ENCODE measurements around the gene DYRK4. TPM values are rescaled to one million over a fixed set of nuclear protein-coding genes. Genes with fewer than 3 reads are reported as not detected.

The DYRK4 gene
- total RNA-seq, 4 donors from 2014 or later: 20.1 to 28.9 (median 21.1) TPM

- peaks cover 11 to 16% of the 10 kb centered on the region in 2 donors for H3K4me1 ChIP-seq
- ATAC-seq (no peak), DNase-seq (no peak)
- H3K27me3 ChIP-seq: no peaks in the 10 kb centered on the region
- no peaks in the 10 kb centered on the region for H3K9me3 ChIP-seq
- no peaks in the 10 kb centered on the region for H3K36me3 ChIP-seq
- intact Hi-C loops (cut with DNase I; ENCODE audit: low total_unique reads) (loop anchor here (5.0 to 10.0 kb wide), 2 partner anchors 320 to 352 kb away; partner anchors contain the start of gene TIGAR), in situ Hi-C loops (cut with MboI; ENCODE audit: low sequenced_read_pairs in 4 of 4) (no loop called here)
- H3K4me3 ChIP-seq: no peak overlapping the region
- TF ChIP-seq CTCF (IDR thresholded peaks at IDR 0.05 in 4 of 5, conservative IDR thresholded peaks at IDR 0.05 in 1 of 5) (no peak), POLR2A (IDR thresholded peaks at IDR 0.05) (no peak)
- H3K27ac ChIP-seq: no peak overlapping the region
These were observed 83.0 kb downstream of the DYRK4 start for GRCh38 chr12:4645023-4645422.

DNA sequence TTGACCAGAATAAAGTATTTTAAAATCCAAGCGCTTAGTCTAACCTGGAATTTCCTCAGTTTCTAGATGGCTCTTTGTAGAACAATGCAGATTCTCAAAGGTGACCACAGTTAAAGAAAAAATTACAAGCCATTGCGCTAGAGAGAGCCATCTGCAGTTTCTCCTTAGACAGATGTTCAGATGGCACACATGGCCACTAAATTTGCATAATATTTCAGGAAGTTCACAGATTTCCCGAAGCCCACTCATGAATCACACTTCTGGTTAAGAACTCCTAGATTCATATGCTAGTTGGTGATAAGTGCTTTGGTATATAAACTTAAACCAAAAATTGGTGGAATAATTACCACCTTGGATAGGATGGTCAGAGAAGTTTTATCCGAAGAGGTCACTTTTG lies 86.1 kb downstream of the DYRK4 start:
- Histone ChIP-seq H3K27me3 (no peaks in the 10 kb centered on the region), H3K36me3 (no peaks in the 10 kb centered on the region), H3K9me3 (no peaks in the 10 kb centered on the region), H3K4me3 (peak overlapping the region; percentile 72 to 90 (median 80)), H3K4me1 (peaks cover 39 to 41% of the 10 kb centered on the region in 2 donors), H3K27ac (peak overlapping the region; percentile 79 to 92 (median 89))
- in situ Hi-C loops (cut with MboI; ENCODE audit: low sequenced_read_pairs in 4 of 4) (no loop called here), intact Hi-C loops (cut with DNase I; ENCODE audit: low total_unique reads) (loop anchor here (2.0 to 10.0 kb wide), 3 partner anchors 43 to 349 kb away; partner anchors contain the start of gene TIGAR)
- DNase-seq (no peak), ATAC-seq (peak in 1 of 2 donors; percentile 11)
- TF ChIP-seq CTCF (IDR thresholded peaks at IDR 0.05 in 4 of 5, conservative IDR thresholded peaks at IDR 0.05 in 1 of 5) (no peak), POLR2A (IDR thresholded peaks at IDR 0.05) (no peak)

DNA sequence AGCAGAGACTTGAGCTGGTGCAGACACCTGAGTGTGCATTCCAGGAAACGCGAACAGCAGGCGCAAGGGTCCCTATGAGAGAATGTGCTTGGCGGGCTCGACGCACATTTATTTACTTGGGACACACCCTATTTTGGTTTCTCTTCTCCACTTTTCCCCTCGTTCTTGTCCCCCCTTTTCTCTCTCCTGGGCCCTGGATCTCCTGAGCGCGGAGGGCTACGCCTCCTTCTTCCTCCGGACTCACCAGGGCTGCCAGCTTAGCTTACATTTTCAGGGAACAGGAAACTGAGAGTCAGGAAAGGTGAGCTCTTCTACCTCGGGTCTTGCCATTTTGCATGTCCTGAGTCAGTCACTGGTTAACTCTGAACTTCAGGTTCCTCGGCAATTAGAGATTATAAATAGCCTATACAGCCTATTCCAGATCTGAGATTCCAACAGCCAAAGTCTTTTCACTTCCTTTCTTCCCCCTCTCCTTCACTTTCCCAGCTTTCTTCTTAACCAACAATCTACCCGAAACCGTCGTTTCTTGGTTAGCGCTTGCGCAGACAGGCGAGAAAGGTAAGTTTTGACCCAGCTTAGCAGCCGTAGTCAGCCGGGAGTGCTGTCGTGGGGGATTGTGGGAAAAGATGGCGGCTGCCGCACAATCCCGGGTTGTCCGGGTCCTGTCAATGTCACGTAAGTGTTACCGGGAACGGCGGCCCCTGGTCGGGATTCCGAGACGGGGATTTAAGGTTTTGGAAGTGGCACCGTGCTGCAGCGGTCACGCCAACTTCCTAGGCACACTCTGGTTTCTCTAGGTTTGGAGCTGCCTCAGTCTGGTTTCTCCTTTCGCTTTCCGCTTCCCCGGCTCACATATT lies 86.7 kb downstream of the DYRK4 start, which contains the start of the genes AKAP3 and NDUFA9:
Gene AKAP3 (minus strand): TSS at position 551 of the 857 bp plus-strand sequence. CDS start 10,855 bp downstream, outside the sequence.
Gene NDUFA9 (plus strand): TSS at position 614 of the 857 bp plus-strand sequence. CDS start 13 bp downstream, at position 627.
- in situ Hi-C loops (cut with MboI; ENCODE audit: low sequenced_read_pairs in 4 of 4) (no loop called here), intact Hi-C loops (cut with DNase I; ENCODE audit: low total_unique reads) (loop anchor here (2.0 to 10.0 kb wide), 3 partner anchors 44 to 349 kb away; partner anchors contain the start of gene TIGAR)
- peak within 1 kb of the TSS; percentile 72 to 90 (median 80) for H3K4me3 ChIP-seq
- no peaks in the 10 kb centered on the region for H3K27me3 ChIP-seq
- DNase-seq (peak; percentile 72 to 78), ATAC-seq (peak; percentile 97)
- H3K27ac ChIP-seq: peak within 1 kb of the TSS; percentile 79 to 92 (median 89)
- H3K4me1 ChIP-seq: peaks cover 44 to 45% of the 10 kb centered on the region in 2 donors
- H3K9me3 ChIP-seq: no peaks in the 10 kb centered on the region
- H3K36me3 ChIP-seq: no peaks in the 10 kb centered on the region
- TF ChIP-seq CTCF (IDR thresholded peaks at IDR 0.05 in 4 of 5, conservative IDR thresholded peaks at IDR 0.05 in 1 of 5) (no peak), POLR2A (IDR thresholded peaks at IDR 0.05) (peak; percentile 34 to 47)

DNA sequence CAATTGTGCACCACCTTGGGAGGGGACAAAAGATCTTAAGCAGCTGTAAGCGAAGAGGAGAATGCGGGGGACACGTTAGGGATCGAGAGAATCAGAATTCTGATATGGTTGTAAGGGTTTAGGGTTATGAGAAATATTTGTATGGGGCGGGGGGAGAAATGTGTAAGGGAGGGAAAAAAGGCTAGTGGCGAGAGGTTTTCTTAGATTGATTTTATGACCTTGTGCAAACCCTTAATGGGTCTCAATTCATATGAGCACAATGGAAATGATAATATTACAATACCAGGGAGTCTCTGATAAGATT lies 87.3 kb downstream of the DYRK4 start:
- no peak for DNase-seq
- Histone ChIP-seq H3K36me3 (peaks cover 0 to 1% of the 10 kb centered on the region in 2 donors), H3K4me3 (peak overlapping the region; percentile 72 to 90 (median 80)), H3K27ac (peak overlapping the region; percentile 79 to 92 (median 89)), H3K4me1 (peaks cover 44 to 46% of the 10 kb centered on the region in 2 donors), H3K9me3 (no peaks in the 10 kb centered on the region), H3K27me3 (no peaks in the 10 kb centered on the region)
- intact Hi-C loops (cut with DNase I; ENCODE audit: low total_unique reads): loop anchor here (2.0 to 10.0 kb wide), 3 partner anchors 45 to 348 kb away; partner anchors contain the start of gene TIGAR
- in situ Hi-C loops (cut with MboI; ENCODE audit: low sequenced_read_pairs in 4 of 4): no loop called here
- TF ChIP-seq POLR2A (IDR thresholded peaks at IDR 0.05) (no peak), CTCF (IDR thresholded peaks at IDR 0.05 in 4 of 5, conservative IDR thresholded peaks at IDR 0.05 in 1 of 5) (no peak)
- ATAC-seq: peak in 1 of 2 donors; percentile 7

All from gastrocnemius medialis (tissue), 4 donors.